GM12878 (cell line): ENCODE results near the gene UGT1A7.

Experiments
- CTCF ChIP-seq, 3 experiments: IDR thresholded peaks in 2 of 3; conservative IDR thresholded peaks in 1 of 3; 2 replicates each; pipeline ENCODE4 v1.5.1; 2011; ENCODE audit warnings: low read depth in 3 of 3, low read length in 3 of 3, mild to moderate bottlenecking in 3 of 3, control low read depth in 2 of 3, moderate library complexity in 2 of 3, inconsistent platforms in 1 of 3, mixed read lengths in 1 of 3; ENCODE audit not compliant: control insufficient read depth in 2 of 3, insufficient read depth in 1 of 3; ENCODE audit errors: extremely low read depth in 1 of 3
- E2F4 ChIP-seq: IDR thresholded peaks from 2 replicates; pipeline ENCODE4 v1.6.1; 2012; ENCODE audit warnings: low read depth, low read length, improper control_type of control experiment
- EP300 ChIP-seq, 2 experiments: fragments of 150-350 bp in 1 of 2; IDR thresholded peaks; 2 replicates each; pipeline ENCODE4 v1.6.1; 2011 to 2012; ENCODE audit warnings: low read depth in 2 of 2, low read length in 2 of 2, borderline replicate concordance in 1 of 2, improper control_type of control experiment in 1 of 2, inconsistent platforms in 1 of 2; ENCODE audit not compliant: control insufficient read depth in 1 of 2
- SMC3 ChIP-seq: IDR thresholded peaks from 2 replicates; pipeline ENCODE4 v1.6.1; 2011; ENCODE audit warnings: low read length, improper control_type of control experiment, borderline replicate concordance
- USF2 ChIP-seq: IDR thresholded peaks from 2 replicates; pipeline ENCODE4 v1.6.1; 2011; ENCODE audit warnings: low read depth, low read length, improper control_type of control experiment, borderline replicate concordance
- TF ChIP-seq, protein P1 (sequence below): IDR thresholded peaks from 2 replicates; pipeline ENCODE4 v1.6.1; 2012; ENCODE audit warnings: low read depth, low read length, improper control_type of control experiment

GRCh38 chr2:233758849-233759248 lies 77.1 kb downstream of the UGT1A7 start:
- TF ChIP-seq CTCF (IDR thresholded peaks at IDR 0.05 in 2 of 3, conservative IDR thresholded peaks at IDR 0.05 in 1 of 3; ENCODE audit: control insufficient read depth in 2 of 3, extremely low read depth in 1 of 3, insufficient read depth in 1 of 3, low read depth in 3 of 3, low read length in 3 of 3), result no peak
- no peak for TF ChIP-seq EP300 (IDR thresholded peaks at IDR 0.05; ENCODE audit: borderline replicate concordance in 1 of 2, control insufficient read depth in 1 of 2, low read depth in 2 of 2, low read length in 2 of 2)
- no peak for TF ChIP-seq USF2
- TF ChIP-seq SMC3, result no peak
- TF ChIP-seq E2F4, result no peak
- TF ChIP-seq, protein P1, sequence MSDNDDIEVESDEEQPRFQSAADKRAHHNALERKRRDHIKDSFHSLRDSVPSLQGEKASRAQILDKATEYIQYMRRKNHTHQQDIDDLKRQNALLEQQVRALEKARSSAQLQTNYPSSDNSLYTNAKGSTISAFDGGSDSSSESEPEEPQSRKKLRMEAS, result no peak
